DOHH2 (cell line): ENCODE results near the gene CEP350.

Experiments used
- EZH2phosphoT487 ChIP-seq: fragments of 200-600 bp; sonication (generic); IDR thresholded peaks from 2 replicates; pipeline ENCODE4 v1.6.1; 2017; ENCODE audit warnings: borderline replicate concordance, mild to moderate bottlenecking, antibody characterized with exemption, low read length, moderate library complexity, mixed read lengths
- TF ChIP-seq, protein P1 (sequence below): fragments of 200-600 bp; sonication (generic); IDR thresholded peaks from one replicate; pipeline ENCODE4 v1.5.1; 2014; ENCODE audit warnings: antibody characterized with exemption, mild to moderate bottlenecking, low read depth, low read length; ENCODE audit not compliant: poor library complexity, severe bottlenecking

DNA sequence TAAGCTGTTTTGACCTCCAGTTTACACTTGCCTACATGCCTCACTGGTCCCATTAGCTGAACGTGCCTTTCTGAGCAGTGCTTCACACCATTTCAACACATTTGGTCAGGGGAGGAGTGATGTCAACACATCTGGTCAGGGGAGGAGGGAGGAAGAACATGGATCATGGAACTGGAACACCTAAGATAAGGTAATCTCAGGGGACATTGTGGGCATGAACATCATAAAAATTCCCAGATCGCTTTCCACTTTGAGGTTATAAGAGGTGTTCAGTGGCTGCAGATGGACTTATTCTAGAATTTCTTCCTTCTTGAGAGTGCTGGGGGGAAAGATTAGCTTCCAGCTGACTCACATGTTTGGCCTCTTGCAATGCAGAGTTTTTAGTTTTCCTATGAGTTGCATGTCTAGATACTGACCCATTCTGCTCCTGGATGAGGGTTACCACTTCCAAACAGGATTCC is 202.1 kb downstream of the CEP350 start:
- TF ChIP-seq, protein P1, sequence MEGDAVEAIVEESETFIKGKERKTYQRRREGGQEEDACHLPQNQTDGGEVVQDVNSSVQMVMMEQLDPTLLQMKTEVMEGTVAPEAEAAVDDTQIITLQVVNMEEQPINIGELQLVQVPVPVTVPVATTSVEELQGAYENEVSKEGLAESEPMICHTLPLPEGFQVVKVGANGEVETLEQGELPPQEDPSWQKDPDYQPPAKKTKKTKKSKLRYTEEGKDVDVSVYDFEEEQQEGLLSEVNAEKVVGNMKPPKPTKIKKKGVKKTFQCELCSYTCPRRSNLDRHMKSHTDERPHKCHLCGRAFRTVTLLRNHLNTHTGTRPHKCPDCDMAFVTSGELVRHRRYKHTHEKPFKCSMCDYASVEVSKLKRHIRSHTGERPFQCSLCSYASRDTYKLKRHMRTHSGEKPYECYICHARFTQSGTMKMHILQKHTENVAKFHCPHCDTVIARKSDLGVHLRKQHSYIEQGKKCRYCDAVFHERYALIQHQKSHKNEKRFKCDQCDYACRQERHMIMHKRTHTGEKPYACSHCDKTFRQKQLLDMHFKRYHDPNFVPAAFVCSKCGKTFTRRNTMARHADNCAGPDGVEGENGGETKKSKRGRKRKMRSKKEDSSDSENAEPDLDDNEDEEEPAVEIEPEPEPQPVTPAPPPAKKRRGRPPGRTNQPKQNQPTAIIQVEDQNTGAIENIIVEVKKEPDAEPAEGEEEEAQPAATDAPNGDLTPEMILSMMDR = no peak
- TF ChIP-seq EZH2phosphoT487 = no peak
